ENCODE results near the gene TSPAN32. TPM values are rescaled to one million over a fixed set of nuclear protein-coding genes. Genes with fewer than 3 reads are reported as not detected.

Gene TSPAN32, protein sequence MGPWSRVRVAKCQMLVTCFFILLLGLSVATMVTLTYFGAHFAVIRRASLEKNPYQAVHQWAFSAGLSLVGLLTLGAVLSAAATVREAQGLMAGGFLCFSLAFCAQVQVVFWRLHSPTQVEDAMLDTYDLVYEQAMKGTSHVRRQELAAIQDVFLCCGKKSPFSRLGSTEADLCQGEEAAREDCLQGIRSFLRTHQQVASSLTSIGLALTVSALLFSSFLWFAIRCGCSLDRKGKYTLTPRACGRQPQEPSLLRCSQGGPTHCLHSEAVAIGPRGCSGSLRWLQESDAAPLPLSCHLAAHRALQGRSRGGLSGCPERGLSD
- not detected in 3 replicates for total RNA-seq
- long read RNA-seq = 0 reads

DNA sequence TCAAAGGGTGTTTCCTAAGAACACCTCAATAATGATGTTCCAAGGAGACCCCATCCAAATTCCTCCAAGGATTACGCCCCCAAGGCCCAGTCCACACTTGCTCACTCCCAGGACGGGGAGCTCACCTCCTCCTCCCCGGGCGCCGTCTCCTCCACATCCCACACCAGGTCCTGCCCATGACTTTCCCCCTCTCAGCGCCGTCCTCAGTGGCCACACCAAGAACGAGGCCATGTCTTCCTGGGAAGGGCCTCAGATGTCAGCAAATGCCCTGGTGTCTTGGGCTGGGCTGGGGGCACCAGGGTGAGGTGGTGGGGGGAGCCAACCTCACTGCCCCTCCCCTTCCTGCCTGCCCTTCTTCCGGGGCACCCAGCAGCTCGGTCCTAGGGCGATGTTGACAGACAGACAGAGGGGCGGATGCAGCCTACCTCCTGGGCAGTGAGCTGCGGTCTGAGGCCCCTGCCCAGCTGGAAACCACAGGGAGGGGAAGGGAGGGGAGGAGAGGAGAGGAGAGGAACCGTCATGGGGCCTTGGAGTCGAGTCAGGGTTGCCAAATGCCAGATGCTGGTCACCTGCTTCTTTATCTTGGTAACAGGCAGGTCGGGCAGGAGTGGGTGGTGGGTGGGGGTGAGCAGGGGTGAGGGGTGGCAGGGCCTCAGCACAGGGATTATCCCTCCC lies at the start of gene TSPAN32, which contains the start of gene C11orf21:
Gene TSPAN32 (plus strand): TSS at position 383 of the 675 bp plus-strand sequence. CDS start 137 bp downstream, at position 520.
Gene C11orf21 (minus strand): TSS at position 288 of the 675 bp plus-strand sequence. CDS start 110 bp downstream, at position 178.
- no peaks in the 10 kb centered on the region for H3K36me3 Mint-ChIP-seq (ENCODE audit: low read depth)
- H3K4me1 Mint-ChIP-seq (ENCODE audit: low read depth) = peaks cover 13% of the 10 kb centered on the region
- peaks cover 6% of the 10 kb centered on the region for H3K27me3 Mint-ChIP-seq (ENCODE audit: low read depth)
- no peak within 1 kb of the TSS for H3K4me3 Mint-ChIP-seq (ENCODE audit: unreplicated experiment)
- TF ChIP-seq, protein P1, sequence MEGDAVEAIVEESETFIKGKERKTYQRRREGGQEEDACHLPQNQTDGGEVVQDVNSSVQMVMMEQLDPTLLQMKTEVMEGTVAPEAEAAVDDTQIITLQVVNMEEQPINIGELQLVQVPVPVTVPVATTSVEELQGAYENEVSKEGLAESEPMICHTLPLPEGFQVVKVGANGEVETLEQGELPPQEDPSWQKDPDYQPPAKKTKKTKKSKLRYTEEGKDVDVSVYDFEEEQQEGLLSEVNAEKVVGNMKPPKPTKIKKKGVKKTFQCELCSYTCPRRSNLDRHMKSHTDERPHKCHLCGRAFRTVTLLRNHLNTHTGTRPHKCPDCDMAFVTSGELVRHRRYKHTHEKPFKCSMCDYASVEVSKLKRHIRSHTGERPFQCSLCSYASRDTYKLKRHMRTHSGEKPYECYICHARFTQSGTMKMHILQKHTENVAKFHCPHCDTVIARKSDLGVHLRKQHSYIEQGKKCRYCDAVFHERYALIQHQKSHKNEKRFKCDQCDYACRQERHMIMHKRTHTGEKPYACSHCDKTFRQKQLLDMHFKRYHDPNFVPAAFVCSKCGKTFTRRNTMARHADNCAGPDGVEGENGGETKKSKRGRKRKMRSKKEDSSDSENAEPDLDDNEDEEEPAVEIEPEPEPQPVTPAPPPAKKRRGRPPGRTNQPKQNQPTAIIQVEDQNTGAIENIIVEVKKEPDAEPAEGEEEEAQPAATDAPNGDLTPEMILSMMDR (IDR thresholded peaks at IDR 0.05) = no peak
- no peak for DNase-seq (ENCODE audit: low spot score)
- no peak within 1 kb of the TSS for H3K27ac Mint-ChIP-seq (ENCODE audit: unreplicated experiment)
- H3K9me3 Mint-ChIP-seq (ENCODE audit: low read depth) = no peaks in the 10 kb centered on the region

DNA sequence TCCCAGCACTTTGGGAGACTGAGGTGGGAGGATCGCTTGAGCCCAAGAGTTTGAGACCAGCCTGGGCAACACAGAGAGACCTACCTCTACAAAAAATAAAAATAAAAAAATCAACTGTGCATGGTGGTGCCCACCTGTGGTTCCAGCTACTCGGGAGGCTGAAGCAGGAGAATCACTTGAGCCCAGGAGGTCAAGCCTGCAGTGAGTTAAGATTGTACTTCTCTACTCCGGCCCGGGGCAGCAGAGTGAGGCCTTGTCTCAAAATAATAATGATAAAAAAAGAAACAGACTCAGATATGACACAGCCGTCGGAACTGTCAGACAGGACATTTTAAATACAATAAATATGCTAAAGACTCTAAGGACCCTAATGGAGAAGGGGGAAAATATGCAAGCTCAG lies 49.8 kb upstream of the TSPAN32 start:
- Mint-ChIP-seq H3K36me3 (ENCODE audit: low read depth) (peaks cover 2% of the 10 kb centered on the region), H3K9me3 (ENCODE audit: low read depth) (peaks cover 9% of the 10 kb centered on the region), H3K4me1 (ENCODE audit: low read depth) (no peaks in the 10 kb centered on the region), H3K27ac (ENCODE audit: unreplicated experiment) (no peak overlapping the region), H3K4me3 (ENCODE audit: unreplicated experiment) (no peak overlapping the region), H3K27me3 (ENCODE audit: low read depth) (peaks cover 25% of the 10 kb centered on the region)
- no peak for DNase-seq (ENCODE audit: low spot score)
- TF ChIP-seq, protein P1 (IDR thresholded peaks at IDR 0.05) = no peak

DNA sequence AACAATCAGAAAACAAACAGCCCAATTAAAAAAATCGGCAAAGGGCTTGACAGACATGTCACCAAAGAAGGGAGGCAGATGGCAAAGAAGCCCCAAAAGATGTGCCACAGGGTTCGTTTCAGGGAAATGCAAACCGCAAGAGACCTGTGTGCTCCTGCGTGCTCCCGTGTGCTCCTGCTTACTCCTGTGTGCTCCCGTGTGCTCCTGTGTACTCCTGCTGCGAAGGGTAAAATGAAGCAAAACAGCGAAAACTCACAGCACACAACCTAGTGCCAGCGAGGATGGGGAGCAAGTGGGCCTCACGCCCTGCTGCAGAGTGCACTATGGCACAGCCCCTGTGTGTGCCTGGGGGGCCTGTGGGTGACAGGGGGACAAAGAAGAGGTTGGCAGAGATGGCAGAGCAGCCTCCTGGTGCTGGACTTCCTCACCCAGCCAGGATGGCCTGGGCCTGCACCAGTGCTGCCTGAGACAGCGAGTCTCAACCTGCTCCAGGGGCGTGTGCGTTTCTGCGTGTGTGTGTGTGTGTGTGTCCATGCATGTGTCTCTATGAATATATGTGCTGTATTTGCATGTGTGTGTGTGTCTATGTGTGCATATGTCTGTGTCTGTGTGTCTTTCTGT lies 45.4 kb upstream of the TSPAN32 start:
- Mint-ChIP-seq H3K4me3 (ENCODE audit: unreplicated experiment) (no peak overlapping the region), H3K27me3 (ENCODE audit: low read depth) (peaks cover 24% of the 10 kb centered on the region), H3K9me3 (ENCODE audit: low read depth) (peaks cover 9% of the 10 kb centered on the region), H3K27ac (ENCODE audit: unreplicated experiment) (no peak overlapping the region), H3K4me1 (ENCODE audit: low read depth) (no peaks in the 10 kb centered on the region), H3K36me3 (ENCODE audit: low read depth) (peaks cover 2% of the 10 kb centered on the region)
- TF ChIP-seq, protein P1 (IDR thresholded peaks at IDR 0.05) = no peak
- no peak for DNase-seq (ENCODE audit: low spot score)

DNA sequence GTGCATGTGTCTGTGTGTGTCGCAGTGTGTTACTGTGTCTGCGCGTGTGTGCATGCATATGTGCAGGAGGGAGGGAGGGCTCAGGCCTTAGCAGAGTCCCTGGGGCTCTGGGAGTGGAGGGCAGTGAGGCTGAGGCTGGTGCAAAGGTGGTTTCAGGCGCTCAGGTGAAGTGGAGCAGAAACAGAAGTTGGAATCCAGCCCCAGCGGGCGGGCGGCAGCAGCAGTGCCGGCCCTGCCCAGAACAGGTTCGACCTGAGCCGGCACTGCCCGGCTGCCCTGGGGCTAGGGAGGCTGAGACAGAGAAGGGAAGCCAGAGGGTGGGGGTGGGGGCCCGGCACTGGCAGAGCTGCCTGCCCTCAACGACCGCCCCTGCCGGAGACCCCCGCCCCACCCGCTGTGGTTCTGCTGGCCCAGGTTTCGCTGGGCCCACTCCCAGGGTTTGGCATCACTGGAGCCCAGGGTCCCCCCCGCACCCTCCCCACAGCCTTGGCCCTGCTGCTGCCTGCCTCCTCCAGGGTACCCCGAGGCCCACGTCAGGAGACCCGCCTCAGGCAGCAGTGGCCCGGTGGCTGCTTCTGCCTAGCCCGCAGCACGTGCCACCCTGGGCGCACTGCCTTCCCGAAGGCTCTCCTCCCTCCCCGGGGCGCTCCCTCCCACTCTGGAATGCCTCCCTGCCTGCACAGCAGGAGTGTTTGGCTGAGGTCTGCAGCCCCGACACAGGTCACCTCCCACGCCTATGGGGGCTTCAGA lies 44.7 kb upstream of the TSPAN32 start:
- H3K27ac Mint-ChIP-seq (ENCODE audit: unreplicated experiment) = no peak overlapping the region
- peak; percentile 89 for DNase-seq (ENCODE audit: low spot score)
- H3K4me1 Mint-ChIP-seq (ENCODE audit: low read depth) = no peaks in the 10 kb centered on the region
- TF ChIP-seq, protein P1 (IDR thresholded peaks at IDR 0.05) = no peak
- peaks cover 2% of the 10 kb centered on the region for H3K36me3 Mint-ChIP-seq (ENCODE audit: low read depth)
- H3K27me3 Mint-ChIP-seq (ENCODE audit: low read depth) = peaks cover 27% of the 10 kb centered on the region
- H3K4me3 Mint-ChIP-seq (ENCODE audit: unreplicated experiment) = no peak overlapping the region
- peaks cover 9% of the 10 kb centered on the region for H3K9me3 Mint-ChIP-seq (ENCODE audit: low read depth)
